HepG2 (cell line): ENCODE results near the gene CREB3. TPM values are rescaled to one million over a fixed set of nuclear protein-coding genes. Genes with fewer than 3 reads are reported as not detected.

Experiments used
- AKAP8 ChIP-seq: sonication (generic); formaldehyde crosslinking; IDR thresholded peaks from 2 replicates; pipeline ENCODE4 v1.5.1; 2020; ENCODE audit warnings: mild to moderate bottlenecking, missing genetic modification reagents
- ARID4A ChIP-seq: sonication (generic); formaldehyde crosslinking; IDR thresholded peaks from 2 replicates; pipeline ENCODE4 v1.5.0; 2020; ENCODE audit warnings: mild to moderate bottlenecking, missing genetic modification reagents, borderline replicate concordance
- HNRNPH1 ChIP-seq: fragments of 200-400 bp; formaldehyde crosslinking; optimal IDR thresholded peaks from 2 replicates; pipeline ENCODE3; 2017; ENCODE audit warnings: mild to moderate bottlenecking, low read depth, low read length
- JARID2 ChIP-seq: sonication (generic); formaldehyde crosslinking; IDR thresholded peaks from 2 replicates; pipeline ENCODE4 v1.8.1; 2023; ENCODE audit warnings: missing genetic modification reagents, inconsistent platforms; ENCODE audit not compliant: insufficient replicate concordance
- KDM4B ChIP-seq: sonication (generic); formaldehyde crosslinking; IDR thresholded peaks from 2 replicates; pipeline ENCODE4 v1.4.0; 2020; ENCODE audit warnings: missing genetic modification reagents
- MIER3 ChIP-seq: IDR thresholded peaks from 2 replicates; pipeline ENCODE4 v1.6.1; 2016; ENCODE audit warnings: missing compliant biosample characterization, borderline replicate concordance
- MTF1 ChIP-seq: sonication (generic); formaldehyde crosslinking; IDR thresholded peaks from 2 replicates; pipeline ENCODE4 v1.5.0; 2020; ENCODE audit warnings: missing genetic modification reagents
- PAX8 ChIP-seq: sonication (generic); formaldehyde crosslinking; IDR thresholded peaks from 2 replicates; pipeline ENCODE4 v1.8.0; 2022; ENCODE audit warnings: mild to moderate bottlenecking, missing genetic modification reagents, borderline replicate concordance
- SATB2 ChIP-seq: sonication (generic); formaldehyde crosslinking; IDR thresholded peaks from 2 replicates; pipeline ENCODE4 v1.5.0; 2020; ENCODE audit warnings: missing genetic modification reagents
- SNAPC5 ChIP-seq: sonication (generic); formaldehyde crosslinking; IDR thresholded peaks from 2 replicates; pipeline ENCODE4 v1.8.1; 2023; ENCODE audit warnings: mild to moderate bottlenecking, missing genetic modification reagents, borderline replicate concordance
- ZBTB20 ChIP-seq: sonication (generic); formaldehyde crosslinking; IDR thresholded peaks from 2 replicates; pipeline ENCODE4 v1.8.1; 2023; ENCODE audit warnings: missing genetic modification reagents, low read depth, mild to moderate bottlenecking, borderline replicate concordance
- ZNF224 ChIP-seq: sonication (generic); formaldehyde crosslinking; IDR thresholded peaks from 2 replicates; pipeline ENCODE4 v1.5.0; 2020; ENCODE audit warnings: mild to moderate bottlenecking, missing genetic modification reagents
- ZNF282 ChIP-seq: fragments of 450-650 bp; IDR thresholded peaks from 2 replicates; pipeline ENCODE4 v1.6.1; 2018; ENCODE audit not compliant: partially characterized antibody
- ZNF451 ChIP-seq: sonication (generic); formaldehyde crosslinking; IDR thresholded peaks from 2 replicates; pipeline ENCODE4 v1.5.0; 2020; ENCODE audit warnings: mild to moderate bottlenecking, missing genetic modification reagents
- polyA plus RNA-seq, 8 experiments: library from polyadenylated mRNA; depleted of rRNA in 3 of 8; stranded (reverse) in 7 of 8; unstranded in 1 of 8; fragments of >200 nt; fragmentation: Illumina TruSeq in 4 of 8; extraction: Trizol in 4 of 8; gene quantifications; 2 replicates each; pipeline versions ENCODE4 v1.2.1 to v1.2.3, GENCODE V29; 2011 to 2016; ENCODE audit warnings: low read depth in 4 of 8, missing spikeins in 1 of 8, mixed read lengths in 1 of 8; ENCODE audit not compliant: insufficient read depth in 1 of 8
- total RNA-seq, 5 experiments: library from RNA; depleted of rRNA; stranded (reverse); fragments of >200 nt; fragmentation: Illumina TruSeq; extraction: Trizol; gene quantifications; 2 replicates each; pipeline ENCODE4 v1.2.3, GENCODE V29; 2016; ENCODE audit warnings: low read depth in 1 of 5
- TF ChIP-seq, protein P1 (sequence below): sonication (generic); formaldehyde crosslinking; IDR thresholded peaks from 2 replicates; pipeline ENCODE4 v1.4.0; 2020; ENCODE audit warnings: low read depth, missing genetic modification reagents
- TF ChIP-seq, protein P2 (sequence below): sonication (generic); formaldehyde crosslinking; IDR thresholded peaks from 2 replicates; pipeline ENCODE4 v1.4.0; 2020; ENCODE audit warnings: missing genetic modification reagents

The CREB3 gene
- total and polyA plus RNA-seq, 2 of the 13 experiments (the other 11 are each of a cell fraction or from before 2014, with no cell fraction given), result 11.1 to 34.2 TPM

GRCh38 chr9:35732185-35732799 lies at the start of gene CREB3, which contains the start of gene TLN1 (continued):
- TF ChIP-seq, protein P1, sequence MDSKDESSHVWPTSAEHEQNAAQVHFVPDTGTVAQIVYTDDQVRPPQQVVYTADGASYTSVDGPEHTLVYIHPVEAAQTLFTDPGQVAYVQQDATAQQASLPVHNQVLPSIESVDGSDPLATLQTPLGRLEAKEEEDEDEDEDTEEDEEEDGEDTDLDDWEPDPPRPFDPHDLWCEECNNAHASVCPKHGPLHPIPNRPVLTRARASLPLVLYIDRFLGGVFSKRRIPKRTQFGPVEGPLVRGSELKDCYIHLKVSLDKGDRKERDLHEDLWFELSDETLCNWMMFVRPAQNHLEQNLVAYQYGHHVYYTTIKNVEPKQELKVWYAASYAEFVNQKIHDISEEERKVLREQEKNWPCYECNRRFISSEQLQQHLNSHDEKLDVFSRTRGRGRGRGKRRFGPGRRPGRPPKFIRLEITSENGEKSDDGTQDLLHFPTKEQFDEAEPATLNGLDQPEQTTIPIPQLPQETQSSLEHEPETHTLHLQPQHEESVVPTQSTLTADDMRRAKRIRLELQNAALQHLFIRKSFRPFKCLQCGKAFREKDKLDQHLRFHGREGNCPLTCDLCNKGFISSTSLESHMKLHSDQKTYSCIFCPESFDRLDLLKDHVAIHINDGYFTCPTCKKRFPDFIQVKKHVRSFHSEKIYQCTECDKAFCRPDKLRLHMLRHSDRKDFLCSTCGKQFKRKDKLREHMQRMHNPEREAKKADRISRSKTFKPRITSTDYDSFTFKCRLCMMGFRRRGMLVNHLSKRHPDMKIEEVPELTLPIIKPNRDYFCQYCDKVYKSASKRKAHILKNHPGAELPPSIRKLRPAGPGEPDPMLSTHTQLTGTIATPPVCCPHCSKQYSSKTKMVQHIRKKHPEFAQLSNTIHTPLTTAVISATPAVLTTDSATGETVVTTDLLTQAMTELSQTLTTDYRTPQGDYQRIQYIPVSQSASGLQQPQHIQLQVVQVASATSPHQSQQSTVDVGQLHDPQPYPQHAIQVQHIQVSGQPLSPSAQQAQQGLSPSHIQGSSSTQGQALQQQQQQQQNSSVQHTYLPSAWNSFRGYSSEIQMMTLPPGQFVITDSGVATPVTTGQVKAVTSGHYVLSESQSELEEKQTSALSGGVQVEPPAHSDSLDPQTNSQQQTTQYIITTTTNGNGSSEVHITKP, result peak; percentile 41; the same call in 1 of the 2 replicates
- TF ChIP-seq PAX8 (CRISPR knock-in tag), result peak; percentile 15; the same call in 1 of the 2 replicates
- peak; percentile 91; the same call in 1 of the 2 replicates for TF ChIP-seq ARID4A (CRISPR knock-in tag)
- no peak for TF ChIP-seq JARID2 (CRISPR knock-in tag)
- peak; percentile 77; the same call in 1 of the 2 replicates for TF ChIP-seq ZNF451
- TF ChIP-seq ZNF224 (CRISPR knock-in tag), result peak; percentile 95
- TF ChIP-seq SNAPC5 (CRISPR knock-in tag), result no peak
- TF ChIP-seq MIER3 (CRISPR knock-in tag), result peak; percentile 78; the same call in 1 of the 2 replicates
- TF ChIP-seq, protein P2, sequence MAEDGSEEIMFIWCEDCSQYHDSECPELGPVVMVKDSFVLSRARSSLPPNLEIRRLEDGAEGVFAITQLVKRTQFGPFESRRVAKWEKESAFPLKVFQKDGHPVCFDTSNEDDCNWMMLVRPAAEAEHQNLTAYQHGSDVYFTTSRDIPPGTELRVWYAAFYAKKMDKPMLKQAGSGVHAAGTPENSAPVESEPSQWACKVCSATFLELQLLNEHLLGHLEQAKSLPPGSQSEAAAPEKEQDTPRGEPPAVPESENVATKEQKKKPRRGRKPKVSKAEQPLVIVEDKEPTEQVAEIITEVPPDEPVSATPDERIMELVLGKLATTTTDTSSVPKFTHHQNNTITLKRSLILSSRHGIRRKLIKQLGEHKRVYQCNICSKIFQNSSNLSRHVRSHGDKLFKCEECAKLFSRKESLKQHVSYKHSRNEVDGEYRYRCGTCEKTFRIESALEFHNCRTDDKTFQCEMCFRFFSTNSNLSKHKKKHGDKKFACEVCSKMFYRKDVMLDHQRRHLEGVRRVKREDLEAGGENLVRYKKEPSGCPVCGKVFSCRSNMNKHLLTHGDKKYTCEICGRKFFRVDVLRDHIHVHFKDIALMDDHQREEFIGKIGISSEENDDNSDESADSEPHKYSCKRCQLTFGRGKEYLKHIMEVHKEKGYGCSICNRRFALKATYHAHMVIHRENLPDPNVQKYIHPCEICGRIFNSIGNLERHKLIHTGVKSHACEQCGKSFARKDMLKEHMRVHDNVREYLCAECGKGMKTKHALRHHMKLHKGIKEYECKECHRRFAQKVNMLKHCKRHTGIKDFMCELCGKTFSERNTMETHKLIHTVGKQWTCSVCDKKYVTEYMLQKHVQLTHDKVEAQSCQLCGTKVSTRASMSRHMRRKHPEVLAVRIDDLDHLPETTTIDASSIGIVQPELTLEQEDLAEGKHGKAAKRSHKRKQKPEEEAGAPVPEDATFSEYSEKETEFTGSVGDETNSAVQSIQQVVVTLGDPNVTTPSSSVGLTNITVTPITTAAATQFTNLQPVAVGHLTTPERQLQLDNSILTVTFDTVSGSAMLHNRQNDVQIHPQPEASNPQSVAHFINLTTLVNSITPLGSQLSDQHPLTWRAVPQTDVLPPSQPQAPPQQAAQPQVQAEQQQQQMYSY (CRISPR knock-in tag), result peak; percentile 89
- no peak for TF ChIP-seq ZNF282
- peak; percentile 30; the same call in 1 of the 2 replicates for TF ChIP-seq ZBTB20 (CRISPR knock-in tag)
- TF ChIP-seq AKAP8, result no peak
- TF ChIP-seq HNRNPH1, result no peak
- peak; percentile 78; the same call in 1 of the 2 replicates for TF ChIP-seq KDM4B (CRISPR knock-in tag)
- no peak for TF ChIP-seq SATB2 (CRISPR knock-in tag)
- no peak for TF ChIP-seq MTF1 (CRISPR knock-in tag)
